ENCODE measurements around the gene LGR5. TPM values are rescaled to one million over a fixed set of nuclear protein-coding genes. Genes with fewer than 3 reads are reported as not detected.

The LGR5 gene
- total RNA-seq, 4 donors from 2014 or later, result 0.11 to 0.71 (median 0.34) TPM

DNA sequence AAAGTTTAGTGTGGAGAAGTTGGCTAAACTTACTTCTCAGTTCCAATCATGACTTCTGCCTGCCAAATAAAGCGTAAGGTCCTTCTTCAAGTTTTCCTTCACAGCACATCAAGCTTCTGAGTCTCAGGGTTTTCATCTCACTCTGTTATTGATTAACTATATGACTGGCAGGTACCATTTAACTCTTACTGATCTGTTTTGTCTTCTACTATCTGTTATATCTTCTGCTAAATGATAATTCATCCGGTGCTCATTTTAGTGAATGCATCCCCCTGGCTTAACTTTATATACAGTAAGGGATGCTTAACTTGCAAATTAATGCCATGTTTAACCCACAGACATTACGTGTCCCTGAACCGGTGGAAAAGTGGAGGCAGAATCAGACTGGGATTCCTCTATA is 20.7 kb downstream of the LGR5 start:
- TF ChIP-seq, protein P1, sequence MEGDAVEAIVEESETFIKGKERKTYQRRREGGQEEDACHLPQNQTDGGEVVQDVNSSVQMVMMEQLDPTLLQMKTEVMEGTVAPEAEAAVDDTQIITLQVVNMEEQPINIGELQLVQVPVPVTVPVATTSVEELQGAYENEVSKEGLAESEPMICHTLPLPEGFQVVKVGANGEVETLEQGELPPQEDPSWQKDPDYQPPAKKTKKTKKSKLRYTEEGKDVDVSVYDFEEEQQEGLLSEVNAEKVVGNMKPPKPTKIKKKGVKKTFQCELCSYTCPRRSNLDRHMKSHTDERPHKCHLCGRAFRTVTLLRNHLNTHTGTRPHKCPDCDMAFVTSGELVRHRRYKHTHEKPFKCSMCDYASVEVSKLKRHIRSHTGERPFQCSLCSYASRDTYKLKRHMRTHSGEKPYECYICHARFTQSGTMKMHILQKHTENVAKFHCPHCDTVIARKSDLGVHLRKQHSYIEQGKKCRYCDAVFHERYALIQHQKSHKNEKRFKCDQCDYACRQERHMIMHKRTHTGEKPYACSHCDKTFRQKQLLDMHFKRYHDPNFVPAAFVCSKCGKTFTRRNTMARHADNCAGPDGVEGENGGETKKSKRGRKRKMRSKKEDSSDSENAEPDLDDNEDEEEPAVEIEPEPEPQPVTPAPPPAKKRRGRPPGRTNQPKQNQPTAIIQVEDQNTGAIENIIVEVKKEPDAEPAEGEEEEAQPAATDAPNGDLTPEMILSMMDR (IDR thresholded peaks at IDR 0.05), result no peak
- no peak for TF ChIP-seq POLR2A (IDR thresholded peaks at IDR 0.05)
- DNase-seq, result no peak
- intact Hi-C loops (cut with DNase I), result no loop called here
- peaks cover 0 to under 1% of the 10 kb centered on the region in 2 donors for H3K4me1 ChIP-seq
- H3K27me3 ChIP-seq, result no peaks in the 10 kb centered on the region
- H3K36me3 ChIP-seq, result no peaks in the 10 kb centered on the region
- 90 to 93% methylated on average over 4 of the region's 4 CpGs for WGBS, 2 donors
- H3K9me3 ChIP-seq, result no peaks in the 10 kb centered on the region
- H3K4me3 ChIP-seq (replicated peaks in 1 of 3), result no peak overlapping the region
- no peak overlapping the region for H3K27ac ChIP-seq

DNA sequence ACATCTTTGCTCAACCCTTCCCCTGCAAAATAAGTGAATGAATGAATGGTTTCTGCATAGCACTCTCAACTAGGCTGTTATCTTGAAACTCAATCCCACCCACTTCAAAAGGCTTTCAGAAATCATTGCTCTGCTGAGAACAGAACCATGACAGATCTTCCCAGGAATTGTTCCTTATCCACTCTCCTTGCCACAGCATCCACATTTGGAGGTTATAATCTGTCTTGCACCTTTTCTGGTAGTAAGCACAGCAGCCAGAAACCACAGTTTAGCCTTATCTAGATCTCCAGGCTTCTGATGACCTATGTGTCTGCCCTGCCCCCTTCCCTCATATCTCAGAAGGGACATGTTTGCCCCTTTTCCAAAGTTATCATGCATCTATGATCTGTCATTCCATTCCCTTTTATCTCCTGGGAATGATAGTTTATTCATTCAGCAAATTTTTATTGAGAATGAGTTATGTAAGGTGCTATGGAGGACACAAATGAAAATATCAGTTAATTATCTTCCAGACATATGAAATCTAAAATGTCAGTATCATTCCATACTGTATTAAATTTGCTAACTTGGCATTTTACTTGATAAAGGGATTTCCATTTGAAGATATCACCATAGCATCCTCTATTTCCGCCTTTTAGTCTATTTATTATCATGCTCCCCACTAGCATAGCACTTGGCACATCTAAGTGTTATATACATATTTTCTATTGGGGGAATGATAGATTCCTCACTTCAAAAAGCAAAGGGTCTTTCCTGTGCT is 21.4 kb downstream of the LGR5 start:
- Histone ChIP-seq H3K36me3 (no peaks in the 10 kb centered on the region), H3K27ac (no peak overlapping the region), H3K4me1 (no peaks in the 10 kb centered on the region), H3K4me3 (replicated peaks in 1 of 3) (no peak overlapping the region), H3K9me3 (no peaks in the 10 kb centered on the region), H3K27me3 (no peaks in the 10 kb centered on the region)
- TF ChIP-seq, protein P1 (IDR thresholded peaks at IDR 0.05), result no peak
- no peak for TF ChIP-seq POLR2A (IDR thresholded peaks at IDR 0.05)
- intact Hi-C loops (cut with DNase I), result no loop called here
- WGBS, 2 donors, result 90 to 98% methylated on average over 1 of the region's 1 CpG
- no peak for DNase-seq

DNA sequence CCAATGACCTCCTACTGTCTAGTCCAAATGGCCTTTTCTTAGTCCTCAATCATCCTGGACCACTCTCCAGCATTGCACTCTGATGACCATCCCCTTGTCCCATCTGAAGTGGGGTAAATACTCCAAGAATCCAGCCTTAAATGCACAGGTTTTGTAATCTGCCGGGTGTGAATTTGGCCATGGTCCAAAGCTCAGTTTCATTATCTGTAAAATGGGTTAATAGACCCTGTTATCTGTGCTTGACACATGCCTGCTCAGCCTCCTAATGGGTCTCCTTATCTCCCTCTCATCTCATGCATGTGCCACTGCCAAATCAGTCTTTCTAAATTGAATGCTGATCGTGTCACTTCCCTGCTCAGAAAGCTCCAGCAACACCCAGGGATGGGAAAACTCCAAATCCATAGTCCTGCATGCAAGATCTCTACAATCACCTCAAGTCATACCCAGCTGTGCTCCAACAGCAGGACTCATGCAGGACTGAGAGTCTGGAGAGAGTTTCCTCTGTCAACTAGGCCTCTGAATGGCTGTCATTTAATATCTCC is 22.3 kb downstream of the LGR5 start:
- Histone ChIP-seq H3K9me3 (no peaks in the 10 kb centered on the region), H3K27ac (no peak overlapping the region), H3K27me3 (no peaks in the 10 kb centered on the region), H3K4me3 (replicated peaks in 1 of 3) (no peak overlapping the region), H3K4me1 (no peaks in the 10 kb centered on the region), H3K36me3 (no peaks in the 10 kb centered on the region)
- 75% methylated on average over 2 of the region's 2 CpGs for WGBS, 2 donors
- intact Hi-C loops (cut with DNase I), result no loop called here
- DNase-seq, result no peak
- TF ChIP-seq, protein P1 (IDR thresholded peaks at IDR 0.05), result no peak
- TF ChIP-seq POLR2A (IDR thresholded peaks at IDR 0.05), result no peak

DNA sequence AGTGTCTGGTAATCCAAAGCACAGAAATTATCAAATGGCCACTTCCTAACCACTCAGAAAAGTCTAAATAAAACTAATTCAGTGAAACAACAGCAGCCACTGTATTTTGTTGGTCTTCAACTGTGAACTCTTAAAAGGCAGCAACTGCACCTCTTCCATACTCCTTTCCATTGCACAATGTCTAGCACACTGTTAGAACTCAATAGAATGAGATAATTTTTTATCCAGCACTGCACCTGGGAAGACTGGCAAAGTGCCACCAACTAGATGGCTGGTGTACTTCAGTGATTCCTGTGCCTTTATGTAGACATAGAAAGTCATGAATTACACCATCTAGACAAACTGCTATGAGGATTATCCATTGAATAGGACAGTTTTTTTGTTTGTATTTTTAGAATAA is 26.2 kb downstream of the LGR5 start:
- TF ChIP-seq POLR2A (IDR thresholded peaks at IDR 0.05), result no peak
- TF ChIP-seq, protein P1 (IDR thresholded peaks at IDR 0.05), result no peak
- no peak for DNase-seq
- H3K27ac ChIP-seq, result no peak overlapping the region
- H3K36me3 ChIP-seq, result no peaks in the 10 kb centered on the region
- H3K9me3 ChIP-seq, result no peaks in the 10 kb centered on the region
- H3K4me1 ChIP-seq, result no peaks in the 10 kb centered on the region
- intact Hi-C loops (cut with DNase I), result no loop called here
- no peak overlapping the region for H3K4me3 ChIP-seq (replicated peaks in 1 of 3)
- no peaks in the 10 kb centered on the region for H3K27me3 ChIP-seq

DNA sequence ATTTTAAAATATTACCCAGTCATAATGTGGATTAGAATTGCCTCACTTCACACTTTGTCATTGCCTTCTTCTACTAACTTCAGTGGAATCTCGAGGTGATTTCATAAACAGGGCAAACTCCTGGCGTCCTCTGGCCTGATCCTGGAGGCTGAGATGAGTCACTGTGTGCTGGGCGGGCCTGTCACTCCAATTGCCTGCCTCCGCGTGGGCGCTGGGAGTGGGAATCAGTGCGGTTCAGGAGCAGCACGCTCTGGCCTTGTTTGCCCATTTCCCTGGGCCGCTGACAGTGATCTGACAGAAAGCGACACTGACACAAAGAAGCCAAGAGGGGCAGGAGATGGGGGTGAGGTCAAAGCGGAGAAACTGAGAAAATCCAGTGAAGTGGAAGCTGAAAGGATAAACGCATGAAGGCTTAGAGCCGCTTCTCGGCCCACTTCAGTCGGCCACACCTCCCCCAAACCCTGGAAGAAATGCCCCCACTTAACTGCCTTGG is 29.7 kb downstream of the LGR5 start:
- Histone ChIP-seq H3K9me3 (no peaks in the 10 kb centered on the region), H3K4me1 (no peaks in the 10 kb centered on the region), H3K27me3 (no peaks in the 10 kb centered on the region), H3K4me3 (replicated peaks in 1 of 3) (no peak overlapping the region), H3K36me3 (no peaks in the 10 kb centered on the region), H3K27ac (no peak overlapping the region)
- WGBS, 2 donors, result 48 to 49% methylated on average over 15 of the region's 15 CpGs
- intact Hi-C loops (cut with DNase I), result no loop called here
- no peak for DNase-seq
- TF ChIP-seq, protein P1 (IDR thresholded peaks at IDR 0.05), result no peak
- no peak for TF ChIP-seq POLR2A (IDR thresholded peaks at IDR 0.05)

Measured in thyroid gland (tissue), 4 donors.